GM19463 (cell line): ENCODE measurements around the gene GIT2.
"Not testable (repeated sequence)": the region's sequence is repeated elsewhere in the genome, so short reads cannot be mapped to it uniquely, and the experiment has no call there.

Experiments used
- ATAC-seq: cut with Tn5 transposase; IDR thresholded peaks from one replicate; pipeline ENCODE4 v1.9.1; 2021; ENCODE audit warnings: mild to moderate bottlenecking, moderate library complexity; ENCODE audit not compliant: unreplicated experiment

Gene GIT2

DNA sequence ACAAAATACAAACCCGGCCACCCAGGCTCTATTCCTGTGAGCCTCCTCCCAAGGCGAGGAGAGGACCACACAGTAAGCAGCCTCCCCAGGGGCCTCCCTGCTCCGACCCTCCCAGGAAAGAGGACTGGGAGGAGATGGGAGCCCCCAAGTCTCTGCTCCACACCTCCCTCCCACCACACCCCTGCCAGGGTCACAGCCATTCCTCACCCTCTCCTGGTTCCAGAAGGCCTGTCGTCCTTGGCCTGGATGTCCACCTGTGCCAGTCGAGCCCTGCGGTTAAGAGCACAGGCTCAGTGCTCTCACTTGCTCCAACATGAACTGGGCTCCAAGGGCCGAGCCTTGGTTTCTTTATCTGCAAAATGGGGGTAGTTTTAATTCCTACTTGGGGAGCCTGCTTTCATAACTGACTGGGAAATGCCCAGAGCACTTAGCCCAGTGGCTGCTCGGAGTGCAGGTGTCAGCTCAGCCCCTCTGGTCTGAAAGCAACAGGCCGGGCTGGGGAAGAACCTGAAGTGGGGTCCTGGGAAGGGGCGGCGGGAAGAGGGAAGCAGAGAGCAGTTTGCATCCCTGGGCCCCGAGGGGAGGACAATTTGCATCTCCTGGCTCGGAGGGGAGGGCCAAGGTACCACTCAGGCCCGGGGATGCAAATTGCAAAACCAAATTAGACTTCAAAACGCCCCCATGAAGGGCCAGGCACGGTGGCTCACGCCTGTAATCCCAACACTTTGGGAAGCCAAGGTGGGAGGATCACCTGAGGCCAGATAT lies 72.5 kb downstream of the GIT2 start:
- no peak for ATAC-seq

GRCh38 chr12:109923038-109923437 lies 73.1 kb downstream of the GIT2 start:
- ATAC-seq: no peak

- ATAC-seq: no peak
These were observed 74.2 kb downstream of the GIT2 start for GRCh38 chr12:109921982-109922381.

DNA sequence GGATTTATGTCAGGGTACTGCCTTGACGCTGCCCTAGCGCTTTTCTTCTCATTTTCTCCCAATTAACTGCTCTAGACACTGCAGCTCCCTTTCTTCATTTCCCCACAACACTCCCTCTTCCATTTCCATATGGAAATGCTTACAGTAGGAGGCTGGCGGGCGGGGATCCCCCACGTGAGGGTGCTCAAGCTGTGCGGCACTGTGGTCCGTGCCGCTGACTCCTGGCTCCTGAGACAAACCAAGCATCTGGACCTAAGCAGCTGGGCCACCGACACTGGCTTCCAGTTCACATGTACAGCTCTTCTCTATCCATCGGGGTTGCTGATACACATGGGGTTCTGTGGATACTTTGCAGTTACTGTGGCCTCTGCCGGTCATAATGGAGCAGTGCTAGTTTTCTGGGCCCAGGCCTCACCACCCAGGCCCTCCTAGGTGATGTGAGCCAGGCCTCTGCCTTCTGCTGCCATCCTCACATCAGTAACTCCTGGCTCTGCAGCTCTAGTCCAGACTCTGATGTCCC lies 75.8 kb downstream of the GIT2 start:
- ATAC-seq: no peak

DNA sequence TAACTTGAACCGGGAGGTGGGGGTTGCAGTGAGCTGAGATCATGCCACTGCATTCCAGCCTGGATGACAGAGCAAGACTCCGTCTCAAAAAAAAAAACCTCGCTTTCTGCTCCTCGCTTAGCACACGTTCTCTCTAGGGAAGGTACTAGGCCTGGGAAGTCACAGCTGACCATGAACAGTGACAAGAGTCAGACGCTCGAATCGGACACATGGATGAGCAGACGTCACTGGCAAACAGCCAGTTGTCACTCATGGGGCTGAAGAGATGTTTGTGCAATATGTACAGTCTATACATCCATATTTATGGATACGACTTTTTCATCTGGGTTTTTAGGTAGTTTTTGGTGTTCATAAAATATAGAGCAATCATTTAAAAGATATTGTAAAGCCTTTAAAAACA lies 76.7 kb downstream of the GIT2 start:
- ATAC-seq: no peak

GRCh38 chr12:109916045-109916444 lies 80.1 kb downstream of the GIT2 start:
- ATAC-seq: no peak

DNA sequence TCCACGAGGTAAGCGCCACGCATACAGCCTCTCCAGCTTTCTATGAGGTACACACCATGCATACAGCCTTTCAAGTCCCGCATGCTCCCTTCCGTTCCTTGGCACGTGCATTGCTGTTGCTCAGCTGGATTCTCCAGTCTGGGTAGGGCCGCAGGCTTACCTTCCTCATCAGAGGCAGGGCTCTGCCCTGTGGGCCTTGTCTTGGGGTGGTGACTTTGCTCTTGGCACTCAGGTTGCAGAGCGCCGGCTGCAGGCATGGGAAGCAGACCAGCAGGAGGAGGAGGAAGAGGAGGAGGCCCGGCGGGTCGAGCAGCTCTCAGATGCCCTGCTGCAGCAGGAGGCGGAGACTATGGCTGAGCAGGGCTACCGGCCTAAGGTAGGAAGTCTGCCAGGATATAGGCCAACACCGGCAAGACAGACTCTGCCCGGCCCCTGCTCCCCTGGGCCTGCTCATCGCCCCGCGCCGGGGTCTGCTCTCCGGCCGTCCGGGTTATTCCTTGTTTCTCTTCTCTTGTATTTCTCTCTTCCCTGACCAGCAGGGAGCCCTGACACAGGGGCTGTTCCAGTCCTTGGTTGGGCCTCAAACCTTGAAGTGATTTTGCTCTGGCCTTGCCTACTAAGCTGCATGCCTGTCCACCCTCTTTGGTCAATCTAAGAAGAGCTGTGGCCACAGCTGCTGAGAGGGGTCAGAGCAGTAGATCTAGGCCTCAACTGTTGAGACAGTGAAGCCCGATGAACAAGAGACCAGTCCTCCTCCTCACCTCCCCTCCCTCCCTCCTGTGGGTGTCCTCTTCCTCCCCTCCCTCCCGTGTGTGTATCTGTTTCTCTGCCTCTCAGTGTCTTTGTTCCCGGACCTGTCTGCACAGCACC lies 80.8 kb downstream of the GIT2 start:
- no peak for ATAC-seq

- no peak for ATAC-seq
These were observed 81.7 kb downstream of the GIT2 start for GRCh38 chr12:109914461-109914860.

DNA sequence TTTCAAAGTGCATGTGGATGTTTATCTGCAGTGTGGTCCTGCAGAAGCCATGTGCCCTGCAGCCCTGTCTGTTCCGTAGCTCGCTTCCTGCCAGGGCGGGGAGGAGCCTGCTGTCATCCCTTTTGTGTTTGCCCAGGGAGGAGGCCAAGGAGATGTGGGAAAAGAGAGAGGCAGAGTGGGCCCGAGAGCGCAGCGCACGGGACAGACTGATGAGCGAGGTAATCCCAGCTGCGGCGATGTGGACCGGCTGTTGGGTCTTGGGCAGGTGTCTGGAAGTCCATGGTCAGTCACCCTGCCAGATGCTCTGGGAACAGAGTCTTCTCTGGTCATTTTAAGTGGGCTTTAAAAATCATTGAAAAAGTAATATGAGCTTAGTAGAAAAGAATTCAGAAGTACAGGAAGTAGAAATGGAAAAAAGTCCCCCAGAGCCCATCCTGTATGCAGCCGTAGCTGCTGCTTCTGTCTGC lies 83.3 kb downstream of the GIT2 start:
- ATAC-seq: no peak

DNA sequence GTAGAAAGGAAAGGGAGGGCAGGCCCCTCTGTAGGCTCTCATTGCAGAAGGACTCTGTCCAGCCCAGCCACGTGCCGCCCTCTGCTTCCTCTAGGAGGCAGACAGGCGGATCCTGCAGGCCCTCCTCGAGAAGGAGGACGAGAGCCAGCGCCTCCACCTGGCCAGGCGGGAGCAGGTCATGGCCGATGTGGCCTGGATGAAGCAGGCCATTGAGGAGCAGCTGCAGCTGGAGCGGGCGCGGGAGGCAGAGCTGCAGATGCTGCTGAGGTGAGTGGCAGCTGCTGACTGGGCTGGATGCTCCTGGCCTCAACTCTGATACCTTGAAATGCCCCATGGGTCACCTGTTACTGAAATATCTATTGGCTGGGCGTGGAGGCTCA lies 85.2 kb downstream of the GIT2 start:
- ATAC-seq: no peak

- no peak for ATAC-seq
These were observed 85.8 kb downstream of the GIT2 start for GRCh38 chr12:109910254-109910968.

DNA sequence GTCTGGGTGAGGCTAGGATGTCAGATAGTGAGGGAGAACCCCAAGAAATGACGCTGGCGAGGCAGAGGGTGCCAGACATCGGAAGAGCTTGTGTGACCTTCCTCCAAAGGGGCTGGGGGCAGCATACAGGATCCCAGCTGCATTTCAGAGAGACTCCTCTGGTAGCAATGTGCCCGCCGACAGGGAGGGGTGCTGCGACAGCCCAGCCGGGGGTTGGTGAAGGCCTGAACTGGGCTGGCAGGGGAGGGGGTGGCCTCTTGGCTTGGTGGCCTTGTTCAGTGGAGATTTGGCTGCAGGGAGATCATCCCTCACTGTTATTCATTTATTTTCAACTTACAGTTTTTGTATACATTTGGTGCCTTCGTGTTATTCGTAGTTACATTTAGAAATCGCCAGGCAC lies 90.9 kb downstream of the GIT2 start:
- no peak for ATAC-seq

- no peak for ATAC-seq
These were observed 93.2 kb downstream of the GIT2 start for GRCh38 chr12:109902891-109903418.

DNA sequence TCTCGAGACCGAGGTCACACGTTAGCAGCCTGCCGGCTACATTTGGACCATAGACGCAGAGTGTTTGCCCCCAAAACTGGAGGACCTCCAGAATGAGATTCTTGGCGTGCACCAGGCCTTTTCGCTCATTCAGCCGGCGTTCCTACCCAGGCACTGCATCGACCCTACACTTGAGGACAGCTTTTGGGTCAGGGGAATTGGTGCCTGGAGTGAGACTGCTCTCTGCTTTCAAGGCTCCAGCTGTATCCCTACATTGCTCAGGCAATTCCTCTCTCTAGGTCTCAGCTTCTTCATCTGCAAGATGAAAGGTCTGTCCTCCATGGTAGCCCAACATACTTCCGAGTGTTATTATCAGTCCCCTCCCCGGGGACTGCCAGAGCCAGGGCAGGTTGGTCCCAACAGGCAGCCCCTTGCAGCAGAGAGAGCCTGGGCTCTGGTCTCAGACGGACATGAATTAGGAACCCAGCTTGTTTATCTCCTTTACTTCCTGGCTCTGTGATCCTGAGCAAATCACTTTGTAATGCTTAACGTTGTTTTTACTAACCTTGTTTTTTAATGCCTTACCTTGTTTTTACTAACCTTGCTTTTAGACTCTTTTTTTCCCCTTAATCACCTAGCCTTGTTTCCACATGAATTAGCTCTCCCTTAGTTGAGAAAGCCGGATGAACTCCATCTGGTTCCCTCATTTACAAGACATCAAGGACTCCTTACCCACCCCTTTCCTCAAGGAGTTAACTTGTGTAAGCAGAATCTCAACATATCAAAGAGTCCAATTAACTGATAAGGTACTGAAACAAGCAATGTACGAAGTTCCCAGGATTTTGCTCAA lies 95.2 kb downstream of the GIT2 start:
- peak; percentile 8 for ATAC-seq

DNA sequence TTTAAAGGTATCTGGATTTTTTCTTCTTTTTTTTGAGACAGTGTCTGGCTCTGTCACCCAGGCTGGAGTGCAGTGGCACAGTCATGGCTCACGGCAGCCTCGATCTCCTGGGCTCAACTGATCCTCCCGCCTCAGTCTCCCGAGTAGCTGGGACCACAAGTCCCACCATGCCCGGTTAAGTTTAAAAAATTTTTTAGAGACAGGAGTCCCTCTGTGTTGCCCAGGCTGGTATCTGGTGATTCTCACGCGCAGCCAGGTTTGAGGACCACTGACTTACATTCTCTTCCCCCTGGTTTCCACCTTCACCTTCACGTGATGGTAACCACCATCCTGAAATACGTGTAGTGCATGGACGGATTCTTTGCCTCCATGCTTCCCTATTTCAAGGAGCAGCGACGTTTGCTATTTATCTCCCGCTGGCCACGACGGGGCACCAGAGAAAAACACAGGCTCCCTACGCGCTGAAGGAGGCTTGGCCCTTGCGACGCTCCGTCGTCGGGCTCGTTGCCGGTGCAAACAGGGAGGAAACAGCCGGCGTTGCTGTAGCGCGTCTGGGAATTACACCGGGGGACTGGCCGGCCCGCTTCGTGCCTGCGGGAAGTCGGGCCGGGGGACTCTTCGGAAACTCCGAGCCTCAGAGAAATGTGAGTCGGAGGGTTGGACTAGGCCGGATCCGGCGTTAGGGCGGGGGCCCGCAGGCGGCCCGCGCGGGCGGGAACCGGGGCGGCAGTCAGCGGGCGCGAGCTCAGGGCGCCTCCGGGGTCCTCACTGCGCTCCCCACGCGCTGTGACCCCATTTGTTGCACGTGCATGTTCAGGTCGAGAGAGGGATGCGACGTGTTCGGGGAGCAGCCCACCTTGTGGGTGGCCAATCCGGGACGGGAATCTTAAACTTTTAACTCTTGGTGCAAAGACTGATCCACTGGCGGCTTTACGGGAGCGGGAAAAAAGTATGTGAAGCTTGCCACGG lies 96.1 kb downstream of the GIT2 start, which contains the start of gene TCHP:
Gene TCHP (plus strand): TSS at position 492 of the 969 bp plus-strand sequence. CDS start 2,753 bp downstream, outside the sequence.
- peak; percentile 71 for ATAC-seq

DNA sequence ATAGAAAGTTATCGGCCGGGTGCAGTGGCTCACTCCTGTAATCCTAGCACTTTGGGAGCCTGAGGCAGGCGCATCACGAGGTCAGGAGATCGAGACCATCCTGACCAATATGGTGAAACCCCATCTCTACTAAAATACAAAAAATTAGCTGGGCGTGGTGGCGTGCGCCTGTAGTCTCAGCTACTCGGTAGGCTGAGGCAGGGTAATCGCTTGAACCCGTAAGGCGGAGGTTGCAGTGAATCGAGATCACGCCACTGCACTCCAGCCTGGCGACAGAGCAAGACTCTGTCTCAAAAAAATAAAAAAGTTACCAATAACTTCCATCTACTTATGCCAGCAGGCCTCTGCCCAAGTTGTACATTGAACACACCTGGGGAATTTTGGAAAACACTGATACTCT lies 96.8 kb downstream of the GIT2 start:
- ATAC-seq: not testable (repeated sequence)

GRCh38 chr12:109897029-109897428 lies 99.1 kb downstream of the GIT2 start:
- ATAC-seq: no peak

DNA sequence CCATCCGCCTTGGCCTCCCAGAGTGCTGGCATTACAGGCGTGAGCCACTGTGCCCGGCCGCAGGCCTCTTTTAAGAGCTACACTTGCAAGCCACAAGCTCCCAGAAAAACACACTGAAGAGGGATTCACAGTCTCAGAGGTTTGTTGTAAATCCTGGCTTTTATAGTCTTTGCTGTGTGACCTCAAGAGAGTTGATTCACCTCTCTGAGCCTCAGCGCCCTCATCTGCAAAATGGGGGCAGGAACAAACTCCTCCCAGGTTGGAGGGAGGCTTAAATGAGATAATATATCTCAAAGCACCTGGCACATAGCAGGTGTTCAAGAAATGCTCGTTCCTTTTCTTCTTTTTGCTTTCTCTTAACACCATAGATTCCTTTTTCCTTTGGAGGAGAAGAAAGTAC lies 100.0 kb downstream of the GIT2 start:
- ATAC-seq: no peak

GRCh38 chr12:109894939-109895338 lies 101.2 kb downstream of the GIT2 start:
- ATAC-seq: no peak
